A549 (cell line): ENCODE results near the gene SLC49A3. TPM values are rescaled to one million over a fixed set of nuclear protein-coding genes. Genes with fewer than 3 reads are reported as not detected.
"Not testable (repeated sequence)": the region's sequence is repeated elsewhere in the genome, so short reads cannot be mapped to it uniquely, and the experiment has no call there.

ENCODE experiments used
- ATAC-seq, 2 experiments: fragments of 200-7000 bp in 1 of 2; fragments of >200 bp in 1 of 2; cut with Nextera tagmentation in 1 of 2; cut with Tn5 transposase in 1 of 2; 3 replicates each; pipeline versions ENCODE4 v1.8.0 to v1.9.1; 2018 to 2020; ENCODE audit warnings: mild to moderate bottlenecking in 1 of 2, moderate library complexity in 1 of 2
- CTCF ChIA-PET: fragments of 300-600 bp; sonication (Branson Sonifier 250); formaldehyde crosslinking; extraction: SDS; loops from one replicate; lab custom pipeline; 2021; ENCODE audit warnings: antibody characterized with exemption, inconsistent platforms; lab: Yijun Ruan, JAX
- POLR2A ChIA-PET: fragments of 350-600 bp; formaldehyde crosslinking; extraction: SDS; loops from one replicate; lab custom pipeline; 2021; ENCODE audit warnings: antibody characterized with exemption, inconsistent platforms; lab: Yijun Ruan, JAX
- DNase-seq, 2 experiments: peaks; one replicate each; pipeline versions ENCODE4 v3.0.0 to v3.0.0-alpha.2; 2011 to 2016; ENCODE audit warnings: low read depth in 1 of 2, low spot score in 1 of 2
- FAIRE-seq: peaks from 2 replicates; lab custom pipeline; 2011; peaks lifted over from hg19 to GRCh38; lab: Jason Lieb, UNC
- H3K27ac ChIP-seq, 2 experiments: fragments of >200 bp; sonication (Bioruptor Twin); formaldehyde crosslinking; 3 replicates each; pipeline ENCODE4 v1.5.1; 2016 to 2017
- H3K4me1 ChIP-seq: fragments of >200 bp; sonication (Bioruptor Twin); formaldehyde crosslinking; 3 replicates; pipeline ENCODE4 v1.6.1; 2016
- H3K4me2 ChIP-seq: fragments of >200 bp; sonication (Bioruptor Twin); formaldehyde crosslinking; 3 replicates; pipeline ENCODE4 v1.6.1; 2016
- H3K4me3 ChIP-seq: fragments of >200 bp; sonication (Bioruptor Twin); formaldehyde crosslinking; 3 replicates; pipeline ENCODE4 v1.5.1; 2016
- H3K9me3 ChIP-seq: fragments of >200 bp; sonication (Bioruptor Twin); formaldehyde crosslinking; 3 replicates; pipeline ENCODE4 v1.6.1; 2016
- BHLHE40 ChIP-seq: IDR thresholded peaks from 2 replicates; pipeline ENCODE4 v1.6.1; 2012; ENCODE audit warnings: low read depth, low read length, inconsistent platforms
- CHD2 ChIP-seq: fragments of 150-350 bp; IDR thresholded peaks from 2 replicates; pipeline ENCODE4 v1.6.1; 2014; ENCODE audit warnings: low read length; ENCODE audit not compliant: partially characterized antibody
- CHD4 ChIP-seq: fragments of 200-600 bp; sonication (generic); IDR thresholded peaks from 2 replicates; pipeline ENCODE4 v1.6.1; 2016; ENCODE audit warnings: antibody characterized with exemption, mild to moderate bottlenecking, borderline replicate concordance
- EP300 ChIP-seq, 2 experiments: fragments of >200 bp; sonication (Bioruptor Twin); formaldehyde crosslinking; IDR thresholded peaks; 2 replicates in 1 of 2; 3 replicates in 1 of 2; pipeline ENCODE4 v1.6.1; 2016 to 2017
- ESRRA ChIP-seq: fragments of 150-350 bp; IDR thresholded peaks from 2 replicates; pipeline ENCODE4 v1.6.1; 2014; ENCODE audit warnings: mild to moderate bottlenecking, low read length, borderline replicate concordance
- FOXS1 ChIP-seq: fragments of 250-450 bp; sonication (Bioruptor Pico); IDR thresholded peaks from 2 replicates; pipeline ENCODE4 v1.5.0; 2020; ENCODE audit warnings: mild to moderate bottlenecking, moderate library complexity
- HEYL ChIP-seq: fragments of 250-450 bp; sonication (Bioruptor Pico); IDR thresholded peaks from 2 replicates; pipeline ENCODE4 v1.8.0; 2021; ENCODE audit warnings: mild to moderate bottlenecking, moderate library complexity
- HOXA7 ChIP-seq: fragments of 250-450 bp; sonication (Bioruptor Pico); IDR thresholded peaks from 2 replicates; pipeline ENCODE4 v1.5.0; 2020; ENCODE audit warnings: mild to moderate bottlenecking, moderate library complexity
- JUN ChIP-seq, 2 experiments: fragments of >200 bp; sonication (Bioruptor Twin); formaldehyde crosslinking; IDR thresholded peaks; 2 replicates in 1 of 2; 3 replicates in 1 of 2; pipeline ENCODE4 v1.6.1; 2016 to 2017
- JUNB ChIP-seq: fragments of >200 bp; sonication (Bioruptor Twin); formaldehyde crosslinking; IDR thresholded peaks from 2 replicates; pipeline ENCODE4 v1.6.1; 2016
- KDM5A ChIP-seq: fragments of 200-600 bp; sonication (generic); IDR thresholded peaks from 2 replicates; pipeline ENCODE4 v1.6.1; 2016; ENCODE audit warnings: antibody characterized with exemption, mild to moderate bottlenecking
- MAFK ChIP-seq: fragments of 450-650 bp; IDR thresholded peaks from 2 replicates; pipeline ENCODE4 v1.6.1; 2014; ENCODE audit not compliant: partially characterized antibody
- NPAS2 ChIP-seq: fragments of 250-450 bp; sonication (Bioruptor Pico); IDR thresholded peaks from 2 replicates; pipeline ENCODE4 v1.8.0; 2022; ENCODE audit warnings: mild to moderate bottlenecking, moderate library complexity, borderline replicate concordance
- NR3C1 ChIP-seq: fragments of >200 bp; sonication (Bioruptor Twin); formaldehyde crosslinking; IDR thresholded peaks from 3 replicates; pipeline ENCODE4 v1.6.1; 2017
- PBX3 ChIP-seq: IDR thresholded peaks from 2 replicates; pipeline ENCODE4 v1.6.1; 2012
- POLR2A ChIP-seq: IDR thresholded peaks from 2 replicates; pipeline ENCODE4 v1.6.1; 2012; ENCODE audit warnings: mild to moderate bottlenecking, low read length
- RARB ChIP-seq: fragments of 250-450 bp; sonication (Bioruptor Pico); IDR thresholded peaks from 2 replicates; pipeline ENCODE4 v1.8.0; 2021; ENCODE audit warnings: mild to moderate bottlenecking, moderate library complexity
- RFX5 ChIP-seq: fragments of 450-650 bp; IDR thresholded peaks from 2 replicates; pipeline ENCODE4 v1.7.1; 2014; ENCODE audit warnings: antibody characterized with exemption, mild to moderate bottlenecking, moderate library complexity
- ZC3H11A ChIP-seq: fragments of 450-650 bp; IDR thresholded peaks from 2 replicates; pipeline ENCODE4 v1.6.1; 2014; ENCODE audit warnings: antibody characterized with exemption, mild to moderate bottlenecking
- ZFP36 ChIP-seq: fragments of 450-650 bp; IDR thresholded peaks from 2 replicates; pipeline ENCODE4 v1.6.1; 2014; ENCODE audit warnings: borderline replicate concordance; ENCODE audit not compliant: partially characterized antibody
- WGBS: methylation state at CpG from one replicate; pipeline ENCODE4 v1.1.6; 2017; ENCODE audit errors: missing lambda C conversion rate; 5-methylcytosine and 5-hydroxymethylcytosine counted together
- polyA plus RNA-seq, 4 experiments: library from polyadenylated mRNA; depleted of rRNA in 3 of 4; stranded (reverse); fragments of >200 nt; fragmentation: RNase III in 1 of 4; extraction: RNeasy Plus Mini Kit Qiagen cat#74134 plus additional on column Dnase treatment in 1 of 4; gene quantifications; 2 replicates in 3 of 4; 3 replicates in 1 of 4; pipeline ENCODE4 v1.2.3, GENCODE V29; 2011 to 2017
- TF ChIP-seq, protein P1 (sequence below): fragments of >200 bp; sonication (Bioruptor Twin); formaldehyde crosslinking; IDR thresholded peaks from 3 replicates; pipeline ENCODE4 v1.6.1; 2016
- TF ChIP-seq, protein P2 (sequence below): fragments of 250-450 bp; sonication (Bioruptor Pico); IDR thresholded peaks from 2 replicates; pipeline ENCODE4 v1.5.0; 2020; ENCODE audit warnings: low read depth, mild to moderate bottlenecking, moderate library complexity
- TF ChIP-seq, protein P3 (sequence below): fragments of >200 bp; sonication (Bioruptor Twin); formaldehyde crosslinking; IDR thresholded peaks from 3 replicates; pipeline ENCODE4 v1.5.1; 2016
- TF ChIP-seq, protein P4 (sequence below): fragments of 250-450 bp; sonication (Bioruptor Pico); IDR thresholded peaks from 2 replicates; pipeline ENCODE4 v1.5.0; 2021; ENCODE audit warnings: mild to moderate bottlenecking, moderate library complexity, borderline replicate concordance

The SLC49A3 gene
- polyA plus RNA-seq, 2 of the 4 experiments (the other 2 are of a cell fraction) = 0.05 to 0.12 TPM

GRCh38 chr4:636628-637159 lies 52.3 kb downstream of the SLC49A3 start:
- Histone ChIP-seq H3K4me1 (no peaks in the 10 kb centered on the region), H3K27ac (no peak overlapping the region)
- CTCF ChIA-PET = no interaction called here

GRCh38 chr4:635851-636627 lies 52.9 kb downstream of the SLC49A3 start:
- Histone ChIP-seq H3K4me2 (no peak overlapping the region), H3K4me1 (no peaks in the 10 kb centered on the region), H3K9me3 (no peaks in the 10 kb centered on the region), H3K4me3 (no peak overlapping the region), H3K27ac (no peak overlapping the region)
- FAIRE-seq (no peak), DNase-seq (no peak), ATAC-seq (no peak)
- CTCF ChIA-PET = no interaction called here
- TF ChIP-seq RARB (CRISPR knock-in tag) (no peak), BHLHE40 (no peak), KDM5A (no peak), EP300 (IDR thresholded peaks at IDR 0.05) (no peak), ZFP36 (no peak), HOXA7 (no peak), NPAS2 (no peak), FOXS1 (CRISPR knock-in tag) (no peak)
- TF ChIP-seq, protein P1, sequence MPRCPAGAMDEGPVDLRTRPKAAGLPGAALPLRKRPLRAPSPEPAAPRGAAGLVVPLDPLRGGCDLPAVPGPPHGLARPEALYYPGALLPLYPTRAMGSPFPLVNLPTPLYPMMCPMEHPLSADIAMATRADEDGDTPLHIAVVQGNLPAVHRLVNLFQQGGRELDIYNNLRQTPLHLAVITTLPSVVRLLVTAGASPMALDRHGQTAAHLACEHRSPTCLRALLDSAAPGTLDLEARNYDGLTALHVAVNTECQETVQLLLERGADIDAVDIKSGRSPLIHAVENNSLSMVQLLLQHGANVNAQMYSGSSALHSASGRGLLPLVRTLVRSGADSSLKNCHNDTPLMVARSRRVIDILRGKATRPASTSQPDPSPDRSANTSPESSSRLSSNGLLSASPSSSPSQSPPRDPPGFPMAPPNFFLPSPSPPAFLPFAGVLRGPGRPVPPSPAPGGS = no peak
- 8% methylated on average over 10 of the region's 22 CpGs for WGBS
- POLR2A ChIA-PET = no interaction called here

More at GRCh38 chr4:636628-637159, 52.3 kb downstream of the SLC49A3 start:
- 56% methylated on average over 13 of the region's 13 CpGs for WGBS
- Histone ChIP-seq H3K4me3 (no peak overlapping the region), H3K9me3 (no peaks in the 10 kb centered on the region), H3K4me2 (no peak overlapping the region)
- DNase-seq = no peak
- TF ChIP-seq ESRRA (no peak), JUNB (no peak), ZC3H11A (no peak), KDM5A (no peak), PBX3 (no peak), JUN (IDR thresholded peaks at IDR 0.05) (no peak), EP300 (IDR thresholded peaks at IDR 0.05) (no peak), RFX5 (no peak), CHD2 (no peak), CHD4 (no peak), NPAS2 (no peak), RARB (CRISPR knock-in tag) (no peak), HEYL (CRISPR knock-in tag) (no peak), POLR2A (no peak), MAFK (no peak), NR3C1 (no peak)
- TF ChIP-seq, protein P1 = no peak
- TF ChIP-seq, protein P2, sequence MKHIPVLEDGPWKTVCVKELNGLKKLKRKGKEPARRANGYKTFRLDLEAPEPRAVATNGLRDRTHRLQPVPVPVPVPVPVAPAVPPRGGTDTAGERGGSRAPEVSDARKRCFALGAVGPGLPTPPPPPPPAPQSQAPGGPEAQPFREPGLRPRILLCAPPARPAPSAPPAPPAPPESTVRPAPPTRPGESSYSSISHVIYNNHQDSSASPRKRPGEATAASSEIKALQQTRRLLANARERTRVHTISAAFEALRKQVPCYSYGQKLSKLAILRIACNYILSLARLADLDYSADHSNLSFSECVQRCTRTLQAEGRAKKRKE (CRISPR knock-in tag) = no peak
- TF ChIP-seq, protein P3, sequence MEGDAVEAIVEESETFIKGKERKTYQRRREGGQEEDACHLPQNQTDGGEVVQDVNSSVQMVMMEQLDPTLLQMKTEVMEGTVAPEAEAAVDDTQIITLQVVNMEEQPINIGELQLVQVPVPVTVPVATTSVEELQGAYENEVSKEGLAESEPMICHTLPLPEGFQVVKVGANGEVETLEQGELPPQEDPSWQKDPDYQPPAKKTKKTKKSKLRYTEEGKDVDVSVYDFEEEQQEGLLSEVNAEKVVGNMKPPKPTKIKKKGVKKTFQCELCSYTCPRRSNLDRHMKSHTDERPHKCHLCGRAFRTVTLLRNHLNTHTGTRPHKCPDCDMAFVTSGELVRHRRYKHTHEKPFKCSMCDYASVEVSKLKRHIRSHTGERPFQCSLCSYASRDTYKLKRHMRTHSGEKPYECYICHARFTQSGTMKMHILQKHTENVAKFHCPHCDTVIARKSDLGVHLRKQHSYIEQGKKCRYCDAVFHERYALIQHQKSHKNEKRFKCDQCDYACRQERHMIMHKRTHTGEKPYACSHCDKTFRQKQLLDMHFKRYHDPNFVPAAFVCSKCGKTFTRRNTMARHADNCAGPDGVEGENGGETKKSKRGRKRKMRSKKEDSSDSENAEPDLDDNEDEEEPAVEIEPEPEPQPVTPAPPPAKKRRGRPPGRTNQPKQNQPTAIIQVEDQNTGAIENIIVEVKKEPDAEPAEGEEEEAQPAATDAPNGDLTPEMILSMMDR = no peak
- TF ChIP-seq, protein P4, sequence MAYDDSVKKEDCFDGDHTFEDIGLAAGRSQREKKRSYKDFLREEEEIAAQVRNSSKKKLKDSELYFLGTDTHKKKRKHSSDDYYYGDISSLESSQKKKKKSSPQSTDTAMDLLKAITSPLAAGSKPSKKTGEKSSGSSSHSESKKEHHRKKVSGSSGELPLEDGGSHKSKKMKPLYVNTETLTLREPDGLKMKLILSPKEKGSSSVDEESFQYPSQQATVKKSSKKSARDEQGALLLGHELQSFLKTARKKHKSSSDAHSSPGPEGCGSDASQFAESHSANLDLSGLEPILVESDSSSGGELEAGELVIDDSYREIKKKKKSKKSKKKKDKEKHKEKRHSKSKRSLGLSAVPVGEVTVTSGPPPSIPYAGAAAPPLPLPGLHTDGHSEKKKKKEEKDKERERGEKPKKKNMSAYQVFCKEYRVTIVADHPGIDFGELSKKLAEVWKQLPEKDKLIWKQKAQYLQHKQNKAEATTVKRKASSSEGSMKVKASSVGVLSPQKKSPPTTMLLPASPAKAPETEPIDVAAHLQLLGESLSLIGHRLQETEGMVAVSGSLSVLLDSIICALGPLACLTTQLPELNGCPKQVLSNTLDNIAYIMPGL = no peak
- POLR2A ChIA-PET = no interaction called here
- ATAC-seq = no peak
- FAIRE-seq = no peak

DNA sequence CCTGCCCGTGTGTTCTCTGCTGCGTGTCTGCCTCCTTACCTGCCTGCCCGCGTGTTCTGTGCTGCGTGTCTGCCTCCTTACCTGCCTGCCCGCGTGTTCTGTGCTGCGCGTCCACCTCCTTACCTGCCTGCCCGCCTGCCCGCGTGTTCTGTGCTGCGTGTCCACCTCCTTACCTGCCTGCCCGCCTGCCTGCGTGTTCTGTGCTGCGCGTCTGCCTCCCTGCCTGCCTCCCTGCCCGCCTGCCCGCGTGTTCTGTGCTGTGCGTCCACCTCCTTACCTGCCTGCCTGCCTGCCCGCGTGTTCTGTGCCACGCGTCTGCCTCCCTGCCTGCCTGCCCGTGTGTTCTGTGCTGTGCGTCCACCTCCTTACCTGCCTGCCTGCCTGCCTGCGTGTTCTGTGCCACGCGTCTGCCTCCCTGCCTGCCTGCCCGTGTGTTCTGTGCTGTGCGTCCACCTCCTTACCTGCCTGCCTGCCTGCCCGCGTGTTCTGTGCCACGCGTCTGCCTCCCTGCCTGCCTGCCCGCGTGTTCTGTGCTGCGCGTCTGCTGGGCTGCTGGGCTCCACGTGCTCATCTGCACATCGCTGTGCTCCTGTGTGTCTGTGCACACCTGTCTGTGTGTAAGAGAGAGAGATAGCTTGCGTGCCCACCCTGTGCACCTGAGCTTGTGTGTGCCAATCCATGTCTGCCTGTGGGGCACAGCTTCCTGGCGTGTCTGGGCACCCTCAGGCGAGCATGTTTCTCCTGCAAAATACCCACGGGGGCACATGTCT lies 53.7 kb downstream of the SLC49A3 start:
- H3K27ac ChIP-seq, DNase-seq, H3K4me2 ChIP-seq, ATAC-seq, FAIRE-seq, H3K9me3 ChIP-seq, POLR2A ChIA-PET, H3K4me3 ChIP-seq, CTCF ChIA-PET, H3K4me1 ChIP-seq: not testable (repeated sequence)
- 54% methylated on average over 23 of the region's 46 CpGs for WGBS
